DOHH2 (cell line): ENCODE measurements around the gene CRTAC1.

Experiments used
- H3F3A ChIP-seq: fragments of 200-600 bp; sonication (generic), shearing (Covaris generic); 2 replicates; pipeline ENCODE4 v1.6.0; 2016; ENCODE audit warnings: antibody characterized with exemption, mild to moderate bottlenecking; ENCODE audit not compliant: control insufficient read depth, insufficient read depth
- H3K27ac ChIP-seq: fragments of 200-600 bp; sonication (generic); 2 replicates; pipeline ENCODE4 v1.5.1; 2014; ENCODE audit warnings: low read depth, mild to moderate bottlenecking, low read length, moderate library complexity
- H3K27me3 ChIP-seq: fragments of 200-600 bp; sonication (generic); 2 replicates; pipeline ENCODE4 v1.6.1; 2014; ENCODE audit warnings: mild to moderate bottlenecking, low read length, mixed read lengths; ENCODE audit not compliant: control insufficient read depth
- H3K36me3 ChIP-seq: fragments of 200-600 bp; sonication (generic); 2 replicates; pipeline ENCODE4 v1.6.1; 2014; ENCODE audit warnings: mild to moderate bottlenecking, low read length, moderate library complexity, mixed read lengths; ENCODE audit not compliant: control insufficient read depth
- H3K4me1 ChIP-seq: fragments of 200-600 bp; sonication (generic); 2 replicates; pipeline ENCODE4 v1.6.1; 2014; ENCODE audit warnings: mild to moderate bottlenecking, low read length, mixed read lengths; ENCODE audit not compliant: control insufficient read depth
- H3K4me2 ChIP-seq: fragments of 200-600 bp; sonication (generic); 2 replicates; pipeline ENCODE4 v1.6.0; 2014; ENCODE audit warnings: mild to moderate bottlenecking, low read length, moderate library complexity
- H3K4me3 ChIP-seq: fragments of 200-600 bp; sonication (generic); 2 replicates; pipeline ENCODE4 v1.5.1; 2014; ENCODE audit warnings: mild to moderate bottlenecking, low read length, mixed read lengths
- H3K79me2 ChIP-seq: fragments of 200-600 bp; sonication (generic); 2 replicates; pipeline ENCODE4 v1.6.1; 2014; ENCODE audit warnings: mild to moderate bottlenecking, low read length, mixed read lengths; ENCODE audit not compliant: control insufficient read depth
- H3K9me2 ChIP-seq: fragments of 200-600 bp; sonication (generic); replicated peaks from 2 replicates; pipeline ENCODE4 v1.6.1; 2014; ENCODE audit warnings: mild to moderate bottlenecking, low read length, mixed read lengths; ENCODE audit not compliant: control insufficient read depth
- H3K9me3 ChIP-seq: fragments of 200-600 bp; sonication (generic); 2 replicates; pipeline ENCODE4 v1.6.1; 2014; ENCODE audit warnings: antibody characterized with exemption, low read length, mixed read lengths; ENCODE audit not compliant: control insufficient read depth, insufficient read depth
- H4K20me1 ChIP-seq: fragments of 200-600 bp; sonication (generic); 2 replicates; pipeline ENCODE4 v1.6.0; 2014; ENCODE audit warnings: low read depth, mild to moderate bottlenecking, antibody characterized with exemption, low read length, moderate library complexity; ENCODE audit not compliant: control insufficient read depth, insufficient read depth
- CTCF ChIP-seq: fragments of 200-600 bp; sonication (generic); IDR thresholded peaks from one replicate; pipeline ENCODE4 v1.5.1; 2014; ENCODE audit warnings: antibody characterized with exemption, mild to moderate bottlenecking, low read depth, low read length; ENCODE audit not compliant: poor library complexity, severe bottlenecking
- EZH2phosphoT487 ChIP-seq: fragments of 200-600 bp; sonication (generic); IDR thresholded peaks from 2 replicates; pipeline ENCODE4 v1.6.1; 2017; ENCODE audit warnings: borderline replicate concordance, mild to moderate bottlenecking, antibody characterized with exemption, low read length, moderate library complexity, mixed read lengths

The CRTAC1 gene

DNA sequence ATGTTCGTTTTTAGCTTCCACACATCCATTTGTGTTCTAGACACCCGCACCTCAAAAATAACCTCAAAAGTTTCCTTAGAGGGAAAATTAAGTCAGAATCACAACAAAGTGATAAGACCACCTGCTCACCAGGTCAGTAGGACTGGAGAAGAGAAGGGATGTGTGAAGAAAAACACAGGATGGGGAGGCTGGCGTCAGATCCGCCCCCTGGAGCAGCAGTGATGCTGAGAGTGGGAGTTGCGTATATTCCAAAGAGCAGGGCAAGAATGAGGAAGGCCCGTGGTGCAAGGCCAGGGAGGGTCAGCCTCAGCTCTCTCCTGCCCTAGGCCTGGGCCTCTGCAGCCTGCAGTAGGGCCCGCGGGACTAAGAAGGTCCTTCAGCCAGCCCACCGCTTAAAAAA is 28.7 kb downstream of the CRTAC1 start:
- TF ChIP-seq EZH2phosphoT487: no peak
- TF ChIP-seq CTCF: no peak
- no peaks in the 10 kb centered on the region for H4K20me1 ChIP-seq
- H3F3A ChIP-seq: no peaks in the 10 kb centered on the region
- H3K27ac ChIP-seq: no peak overlapping the region
- peaks cover 2% of the 10 kb centered on the region; the same call in 1 of the 2 replicates for H3K27me3 ChIP-seq
- H3K9me2 ChIP-seq: no peaks in the 10 kb centered on the region
- no peaks in the 10 kb centered on the region for H3K36me3 ChIP-seq
- H3K4me3 ChIP-seq: no peak overlapping the region
- H3K79me2 ChIP-seq: no peaks in the 10 kb centered on the region
- no peak overlapping the region for H3K4me2 ChIP-seq
- H3K9me3 ChIP-seq: peaks cover 22% of the 10 kb centered on the region
- no peaks in the 10 kb centered on the region for H3K4me1 ChIP-seq

DNA sequence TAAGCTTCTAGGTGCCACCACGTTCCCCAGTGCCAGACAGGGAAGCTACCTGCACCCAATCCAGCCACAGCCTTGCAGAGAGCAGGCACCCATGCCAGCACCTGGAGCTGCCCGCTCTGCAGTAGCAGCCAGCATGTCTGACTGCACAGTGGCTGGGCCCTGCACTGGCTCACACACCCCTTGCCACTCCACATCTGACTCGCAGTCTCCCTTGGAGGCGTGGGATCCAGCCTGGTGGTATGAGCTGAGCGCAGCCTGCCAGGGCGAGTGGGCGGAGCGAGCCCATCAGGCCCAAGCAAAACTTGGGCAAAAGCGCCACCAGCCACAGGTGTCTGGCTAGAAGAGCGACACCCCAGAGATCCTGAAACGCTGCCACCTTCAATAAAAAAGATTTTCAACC is 30.1 kb downstream of the CRTAC1 start:
- no peak for TF ChIP-seq CTCF
- TF ChIP-seq EZH2phosphoT487: no peak
- Histone ChIP-seq H3K9me3 (peaks cover 22% of the 10 kb centered on the region), H3K4me3 (no peak overlapping the region), H3K27ac (no peak overlapping the region), H3K79me2 (no peaks in the 10 kb centered on the region), H3K27me3 (no peaks in the 10 kb centered on the region), H4K20me1 (no peaks in the 10 kb centered on the region), H3K36me3 (no peaks in the 10 kb centered on the region), H3F3A (no peaks in the 10 kb centered on the region), H3K9me2 (no peaks in the 10 kb centered on the region), H3K4me1 (no peaks in the 10 kb centered on the region), H3K4me2 (no peak overlapping the region)

DNA sequence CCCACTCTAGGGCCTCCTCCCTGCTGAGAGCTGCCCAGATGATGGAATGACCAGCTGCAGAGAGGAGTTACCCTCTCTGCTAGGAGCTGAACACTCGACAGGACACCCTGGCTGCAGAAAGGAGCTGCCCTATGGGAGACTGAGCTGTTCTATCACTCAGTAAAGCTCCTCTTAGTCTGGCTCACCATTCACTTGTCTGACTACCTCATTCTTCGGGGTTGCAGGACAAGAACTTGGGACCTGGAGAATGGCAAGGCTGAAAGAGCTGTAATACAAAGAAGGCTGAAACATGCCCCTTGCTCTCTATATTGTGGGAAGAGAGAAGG is 30.5 kb downstream of the CRTAC1 start:
- Histone ChIP-seq H3F3A (no peaks in the 10 kb centered on the region), H3K27ac (no peak overlapping the region), H3K9me2 (no peaks in the 10 kb centered on the region), H3K27me3 (no peaks in the 10 kb centered on the region), H3K4me1 (no peaks in the 10 kb centered on the region), H3K4me3 (no peak overlapping the region), H4K20me1 (no peaks in the 10 kb centered on the region), H3K4me2 (no peak overlapping the region), H3K9me3 (peaks cover 22% of the 10 kb centered on the region), H3K79me2 (no peaks in the 10 kb centered on the region), H3K36me3 (no peaks in the 10 kb centered on the region)
- no peak for TF ChIP-seq EZH2phosphoT487
- no peak for TF ChIP-seq CTCF
